HG02840 (cell line): ENCODE data around the gene TAS1R1.

Source experiments
- ATAC-seq: cut with Tn5 transposase; IDR thresholded peaks from one replicate; pipeline ENCODE4 v1.9.1; 2021; ENCODE audit warnings: mild to moderate bottlenecking, moderate library complexity, moderate number of reproducible peaks; ENCODE audit not compliant: unreplicated experiment, low FRiP score

Gene TAS1R1

DNA sequence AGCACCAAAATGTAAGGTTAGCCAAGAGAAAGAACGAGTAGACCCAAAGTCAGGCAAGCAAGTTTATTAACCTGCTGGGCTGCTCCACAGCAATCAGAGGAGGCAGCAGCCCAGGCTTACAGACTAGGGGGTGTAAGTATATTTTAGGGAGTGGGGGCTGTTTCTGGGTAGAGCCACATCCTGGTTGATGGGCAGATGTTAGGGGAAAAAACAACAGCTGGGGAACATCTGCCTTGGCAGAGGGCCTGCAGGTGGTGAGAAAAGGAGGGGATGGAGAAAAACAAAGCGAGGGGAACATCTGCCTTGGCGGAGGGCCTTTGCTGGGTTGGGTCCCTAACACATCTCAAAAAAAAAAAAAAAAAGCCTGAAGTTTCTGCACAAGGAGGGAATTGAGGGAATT lies 15.0 kb downstream of the TAS1R1 start:
- ATAC-seq: no peak

DNA sequence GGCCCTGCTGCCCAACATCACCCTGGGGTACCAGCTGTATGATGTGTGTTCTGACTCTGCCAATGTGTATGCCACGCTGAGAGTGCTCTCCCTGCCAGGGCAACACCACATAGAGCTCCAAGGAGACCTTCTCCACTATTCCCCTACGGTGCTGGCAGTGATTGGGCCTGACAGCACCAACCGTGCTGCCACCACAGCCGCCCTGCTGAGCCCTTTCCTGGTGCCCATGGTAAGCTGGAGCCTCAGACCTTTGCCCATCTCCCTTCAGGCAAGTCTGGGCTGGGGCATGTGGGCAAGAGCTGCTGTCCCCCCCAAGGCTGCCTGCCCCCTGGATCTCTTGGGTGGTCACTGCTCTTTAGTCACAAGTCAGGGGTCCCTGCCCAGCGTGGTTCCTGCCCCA lies 15.9 kb downstream of the TAS1R1 start:
- no peak for ATAC-seq

DNA sequence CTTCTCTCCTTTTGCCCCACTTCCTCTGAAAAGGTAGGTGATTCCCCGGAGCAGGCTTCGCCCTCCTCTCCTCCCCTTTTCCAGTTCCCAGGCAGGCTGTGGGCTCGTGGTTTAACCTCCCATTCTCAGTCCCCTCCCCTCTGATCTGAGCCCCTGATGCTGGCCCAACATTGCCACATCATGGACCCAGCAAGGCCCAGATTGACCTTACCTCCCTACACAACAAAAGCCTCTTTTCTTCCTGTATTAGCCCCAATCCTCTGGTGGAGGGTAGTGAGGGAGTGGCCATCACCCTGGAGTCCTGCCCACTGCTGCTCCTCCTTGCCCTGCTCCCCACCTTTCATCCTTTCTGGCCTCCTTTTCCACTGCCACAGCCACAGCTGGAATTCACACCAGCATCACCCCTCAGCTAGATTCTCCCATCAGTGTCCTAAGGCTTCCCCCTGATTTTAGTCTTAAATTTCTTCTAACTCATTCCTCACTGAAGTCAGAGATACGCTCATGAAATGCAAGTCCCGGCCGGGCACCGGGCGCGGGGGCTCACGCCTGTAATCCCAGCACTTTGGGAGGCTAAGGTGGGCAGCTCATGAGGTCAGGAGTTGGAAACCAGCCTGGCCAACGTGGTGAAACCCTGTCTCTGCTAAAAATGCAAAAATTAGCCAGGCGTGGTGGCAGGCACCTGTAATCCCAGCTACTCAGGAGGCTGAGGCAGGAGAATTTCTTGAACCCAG lies 17.7 kb downstream of the TAS1R1 start:
- no peak for ATAC-seq

DNA sequence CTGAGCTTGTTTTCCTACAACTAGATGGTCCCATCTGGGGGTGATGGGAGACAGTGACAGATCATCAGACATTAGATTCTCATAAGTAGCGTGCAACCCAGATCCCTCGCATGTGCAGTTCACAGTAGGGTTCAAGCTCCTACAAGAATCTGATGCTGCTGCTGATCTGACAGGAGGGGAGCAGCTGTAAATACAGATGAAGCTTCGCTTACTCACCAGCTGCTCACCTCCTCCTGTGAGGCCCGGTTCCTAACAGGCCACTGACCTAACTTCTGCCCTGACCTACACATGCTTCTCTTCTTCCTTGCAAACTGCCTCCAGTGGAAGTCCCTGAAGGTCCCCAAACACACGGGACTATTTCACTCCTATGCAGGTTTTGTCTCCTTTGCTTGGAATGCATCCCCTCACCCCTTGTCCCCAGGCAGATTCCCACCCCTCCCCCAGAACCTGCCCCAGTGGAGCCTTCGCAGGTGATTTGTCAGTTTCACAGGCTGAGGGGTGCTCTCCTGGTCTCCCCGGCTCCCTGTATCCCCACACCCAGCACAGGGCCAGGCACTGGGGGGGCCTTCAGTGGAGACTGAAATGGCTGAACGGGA lies 19.0 kb downstream of the TAS1R1 start:
- ATAC-seq: no peak

DNA sequence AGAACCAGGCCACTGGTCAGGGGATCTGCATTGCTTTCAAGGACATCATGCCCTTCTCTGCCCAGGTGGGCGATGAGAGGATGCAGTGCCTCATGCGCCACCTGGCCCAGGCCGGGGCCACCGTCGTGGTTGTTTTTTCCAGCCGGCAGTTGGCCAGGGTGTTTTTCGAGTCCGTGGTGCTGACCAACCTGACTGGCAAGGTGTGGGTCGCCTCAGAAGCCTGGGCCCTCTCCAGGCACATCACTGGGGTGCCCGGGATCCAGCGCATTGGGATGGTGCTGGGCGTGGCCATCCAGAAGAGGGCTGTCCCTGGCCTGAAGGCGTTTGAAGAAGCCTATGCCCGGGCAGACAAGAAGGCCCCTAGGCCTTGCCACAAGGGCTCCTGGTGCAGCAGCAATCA lies 19.7 kb downstream of the TAS1R1 start:
- no peak for ATAC-seq

DNA sequence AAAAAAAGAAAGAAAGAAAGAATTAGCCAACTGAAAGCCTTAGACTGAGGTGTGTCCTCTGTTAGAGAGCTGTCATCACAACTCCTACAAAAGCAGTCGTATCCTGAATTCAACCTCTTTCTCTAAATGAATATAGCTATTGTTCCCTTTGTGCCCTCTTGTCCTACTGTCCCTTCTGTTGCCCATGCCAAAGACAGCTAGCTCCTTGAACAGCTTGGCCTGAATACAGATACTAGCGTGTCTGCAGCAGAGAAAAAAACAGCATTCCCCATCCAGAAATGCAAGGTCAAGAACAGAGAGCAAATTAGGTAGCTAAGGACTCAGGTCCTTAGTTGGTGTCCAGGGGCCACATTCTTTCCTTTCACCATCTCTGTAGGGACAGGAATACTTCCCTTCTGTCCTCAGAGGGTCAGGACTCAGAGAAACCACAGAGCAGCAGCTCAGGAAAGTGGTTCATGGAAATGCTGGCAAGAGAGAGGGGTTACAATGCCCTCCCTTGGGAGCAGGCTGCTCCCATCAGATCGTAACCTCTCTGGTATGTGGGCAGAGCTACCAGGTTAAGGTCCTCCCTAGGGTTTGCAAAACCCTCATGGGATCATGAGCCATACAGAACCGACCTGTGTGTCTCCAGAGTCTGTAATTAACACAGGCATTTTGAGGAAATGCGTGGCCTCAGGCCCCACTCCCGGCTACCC lies 22.9 kb downstream of the TAS1R1 start:
- ATAC-seq: no peak

DNA sequence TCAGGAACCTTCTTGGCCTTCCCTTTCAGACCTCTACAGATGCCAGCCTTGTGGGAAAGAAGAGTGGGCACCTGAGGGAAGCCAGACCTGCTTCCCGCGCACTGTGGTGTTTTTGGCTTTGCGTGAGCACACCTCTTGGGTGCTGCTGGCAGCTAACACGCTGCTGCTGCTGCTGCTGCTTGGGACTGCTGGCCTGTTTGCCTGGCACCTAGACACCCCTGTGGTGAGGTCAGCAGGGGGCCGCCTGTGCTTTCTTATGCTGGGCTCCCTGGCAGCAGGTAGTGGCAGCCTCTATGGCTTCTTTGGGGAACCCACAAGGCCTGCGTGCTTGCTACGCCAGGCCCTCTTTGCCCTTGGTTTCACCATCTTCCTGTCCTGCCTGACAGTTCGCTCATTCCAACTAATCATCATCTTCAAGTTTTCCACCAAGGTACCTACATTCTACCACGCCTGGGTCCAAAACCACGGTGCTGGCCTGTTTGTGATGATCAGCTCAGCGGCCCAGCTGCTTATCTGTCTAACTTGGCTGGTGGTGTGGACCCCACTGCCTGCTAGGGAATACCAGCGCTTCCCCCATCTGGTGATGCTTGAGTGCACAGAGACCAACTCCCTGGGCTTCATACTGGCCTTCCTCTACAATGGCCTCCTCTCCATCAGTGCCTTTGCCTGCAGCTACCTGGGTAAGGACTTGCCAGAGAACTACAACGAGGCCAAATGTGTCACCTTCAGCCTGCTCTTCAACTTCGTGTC lies 23.7 kb downstream of the TAS1R1 start:
- ATAC-seq: no peak

DNA sequence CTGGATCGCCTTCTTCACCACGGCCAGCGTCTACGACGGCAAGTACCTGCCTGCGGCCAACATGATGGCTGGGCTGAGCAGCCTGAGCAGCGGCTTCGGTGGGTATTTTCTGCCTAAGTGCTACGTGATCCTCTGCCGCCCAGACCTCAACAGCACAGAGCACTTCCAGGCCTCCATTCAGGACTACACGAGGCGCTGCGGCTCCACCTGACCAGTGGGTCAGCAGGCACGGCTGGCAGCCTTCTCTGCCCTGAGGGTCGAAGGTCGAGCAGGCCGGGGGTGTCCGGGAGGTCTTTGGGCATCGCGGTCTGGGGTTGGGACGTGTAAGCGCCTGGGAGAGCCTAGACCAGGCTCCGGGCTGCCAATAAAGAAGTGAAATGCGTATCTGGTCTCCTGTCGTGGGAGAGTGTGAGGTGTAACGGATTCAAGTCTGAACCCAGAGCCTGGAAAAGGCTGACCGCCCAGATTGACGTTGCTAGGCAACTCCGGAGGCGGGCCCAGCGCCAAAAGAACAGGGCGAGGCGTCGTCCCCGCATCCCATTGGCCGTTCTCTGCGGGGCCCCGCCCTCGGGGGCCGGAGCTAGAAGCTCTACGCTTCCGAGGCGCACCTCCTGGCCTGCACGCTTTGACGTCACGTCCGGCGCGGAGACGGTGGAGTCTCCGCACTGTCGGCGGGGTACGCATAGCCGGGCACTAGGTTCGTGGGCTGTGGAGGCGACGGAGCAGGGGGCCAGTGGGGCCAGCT lies 24.4 kb downstream of the TAS1R1 start, which contains the start of gene ZBTB48:
ZBTB48 (plus strand) TSS at position 621 of the 745 bp plus-strand sequence. CDS start 616 bp downstream, outside the sequence.
- ATAC-seq: peak; percentile 96

DNA sequence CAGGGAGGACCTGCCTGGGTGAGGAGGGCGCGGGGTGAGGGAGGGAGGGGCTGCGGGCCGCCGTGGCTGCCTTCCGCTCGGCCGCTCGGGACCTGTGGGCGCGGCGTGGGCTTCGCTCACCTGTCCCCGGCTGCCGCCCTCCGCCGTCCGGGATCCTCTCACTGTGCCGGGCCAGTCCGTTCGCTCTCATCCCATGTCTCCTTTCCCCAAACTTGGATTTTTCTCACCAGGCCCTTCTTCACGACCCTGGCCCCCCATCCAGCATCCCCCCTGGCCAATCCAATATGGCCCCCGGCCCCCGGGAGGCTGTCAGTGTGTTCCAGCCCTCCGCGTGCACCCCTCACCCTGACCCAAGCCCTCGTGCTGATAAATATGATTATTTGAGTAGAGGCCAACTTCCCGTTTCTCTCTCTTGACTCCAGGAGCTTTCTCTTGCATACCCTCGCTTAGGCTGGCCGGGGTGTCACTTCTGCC lies 25.0 kb downstream of the TAS1R1 start:
- ATAC-seq: no peak

DNA sequence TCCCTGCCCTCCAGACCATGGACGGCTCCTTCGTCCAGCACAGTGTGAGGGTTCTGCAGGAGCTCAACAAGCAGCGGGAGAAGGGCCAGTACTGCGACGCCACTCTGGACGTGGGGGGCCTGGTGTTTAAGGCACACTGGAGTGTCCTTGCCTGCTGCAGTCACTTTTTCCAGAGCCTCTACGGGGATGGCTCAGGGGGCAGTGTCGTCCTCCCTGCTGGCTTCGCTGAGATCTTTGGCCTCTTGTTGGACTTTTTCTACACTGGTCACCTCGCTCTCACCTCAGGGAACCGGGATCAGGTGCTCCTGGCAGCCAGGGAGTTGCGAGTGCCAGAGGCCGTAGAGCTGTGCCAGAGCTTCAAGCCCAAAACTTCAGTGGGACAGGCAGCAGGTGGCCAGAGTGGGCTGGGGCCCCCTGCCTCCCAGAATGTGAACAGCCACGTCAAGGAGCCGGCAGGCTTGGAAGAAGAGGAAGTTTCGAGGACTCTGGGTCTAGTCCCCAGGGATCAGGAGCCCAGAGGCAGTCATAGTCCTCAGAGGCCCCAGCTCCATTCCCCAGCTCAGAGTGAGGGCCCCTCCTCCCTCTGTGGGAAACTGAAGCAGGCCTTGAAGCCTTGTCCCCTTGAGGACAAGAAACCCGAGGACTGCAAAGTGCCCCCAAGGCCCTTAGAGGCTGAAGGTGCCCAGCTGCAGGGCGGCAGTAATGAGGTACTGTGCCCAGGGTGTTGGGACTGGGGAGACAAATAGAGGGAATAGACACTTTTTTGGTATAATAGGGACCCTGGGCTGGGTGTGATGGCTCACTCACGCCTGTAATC lies 25.7 kb downstream of the TAS1R1 start:
- ATAC-seq: no peak

DNA sequence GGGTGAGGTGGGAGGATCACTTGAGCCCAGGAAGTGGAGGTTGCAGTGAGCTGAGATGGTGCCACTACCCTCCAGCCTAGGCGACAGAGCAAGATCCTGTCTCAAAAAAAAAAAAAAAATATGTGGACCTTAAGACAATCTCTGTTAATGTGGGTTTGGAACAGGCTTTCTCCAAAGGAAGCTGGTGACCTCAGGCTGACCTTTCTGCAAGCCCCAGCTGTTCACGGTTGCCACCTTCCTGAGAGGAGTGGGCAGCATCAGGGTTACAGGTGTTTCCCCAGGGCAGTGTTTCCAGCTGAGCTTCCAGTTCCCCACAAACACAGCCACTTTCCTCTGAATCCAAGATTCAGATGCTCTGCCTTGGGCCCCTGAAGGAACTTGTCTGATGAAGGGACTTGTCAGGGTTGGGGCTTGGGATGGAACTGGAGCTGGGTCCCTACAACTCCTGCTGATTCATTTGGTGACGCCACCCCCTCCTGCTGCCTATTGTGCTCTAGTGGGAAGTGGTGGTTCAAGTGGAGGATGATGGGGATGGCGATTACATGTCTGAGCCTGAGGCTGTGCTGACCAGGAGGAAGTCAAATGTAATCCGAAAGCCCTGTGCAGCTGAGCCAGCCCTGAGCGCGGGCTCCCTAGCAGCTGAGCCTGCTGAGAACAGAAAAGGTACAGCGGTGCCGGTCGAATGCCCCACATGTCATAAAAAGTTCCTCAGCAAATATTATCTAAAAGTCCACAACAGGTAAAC lies 26.6 kb downstream of the TAS1R1 start:
- ATAC-seq: no peak

DNA sequence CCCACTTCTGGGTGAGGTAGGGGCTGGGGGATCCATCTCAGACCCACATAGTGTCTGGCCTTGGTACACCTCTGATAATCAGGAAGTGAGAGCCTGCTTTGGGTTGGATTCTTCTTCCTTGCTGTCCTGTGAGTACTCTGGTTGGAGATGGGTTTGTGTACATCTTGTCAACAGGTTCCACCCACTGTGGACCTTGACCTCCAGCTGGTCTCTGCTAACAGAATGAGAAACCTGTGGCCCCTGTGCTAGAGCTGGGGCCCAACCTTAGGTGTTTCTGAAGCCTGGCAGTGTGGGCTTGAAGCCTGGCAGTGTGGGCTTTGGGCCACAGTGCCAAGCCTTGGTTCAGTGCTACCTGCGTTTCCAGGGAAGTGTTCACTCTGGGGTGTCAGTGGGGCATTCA lies 27.3 kb downstream of the TAS1R1 start:
- ATAC-seq: no peak

DNA sequence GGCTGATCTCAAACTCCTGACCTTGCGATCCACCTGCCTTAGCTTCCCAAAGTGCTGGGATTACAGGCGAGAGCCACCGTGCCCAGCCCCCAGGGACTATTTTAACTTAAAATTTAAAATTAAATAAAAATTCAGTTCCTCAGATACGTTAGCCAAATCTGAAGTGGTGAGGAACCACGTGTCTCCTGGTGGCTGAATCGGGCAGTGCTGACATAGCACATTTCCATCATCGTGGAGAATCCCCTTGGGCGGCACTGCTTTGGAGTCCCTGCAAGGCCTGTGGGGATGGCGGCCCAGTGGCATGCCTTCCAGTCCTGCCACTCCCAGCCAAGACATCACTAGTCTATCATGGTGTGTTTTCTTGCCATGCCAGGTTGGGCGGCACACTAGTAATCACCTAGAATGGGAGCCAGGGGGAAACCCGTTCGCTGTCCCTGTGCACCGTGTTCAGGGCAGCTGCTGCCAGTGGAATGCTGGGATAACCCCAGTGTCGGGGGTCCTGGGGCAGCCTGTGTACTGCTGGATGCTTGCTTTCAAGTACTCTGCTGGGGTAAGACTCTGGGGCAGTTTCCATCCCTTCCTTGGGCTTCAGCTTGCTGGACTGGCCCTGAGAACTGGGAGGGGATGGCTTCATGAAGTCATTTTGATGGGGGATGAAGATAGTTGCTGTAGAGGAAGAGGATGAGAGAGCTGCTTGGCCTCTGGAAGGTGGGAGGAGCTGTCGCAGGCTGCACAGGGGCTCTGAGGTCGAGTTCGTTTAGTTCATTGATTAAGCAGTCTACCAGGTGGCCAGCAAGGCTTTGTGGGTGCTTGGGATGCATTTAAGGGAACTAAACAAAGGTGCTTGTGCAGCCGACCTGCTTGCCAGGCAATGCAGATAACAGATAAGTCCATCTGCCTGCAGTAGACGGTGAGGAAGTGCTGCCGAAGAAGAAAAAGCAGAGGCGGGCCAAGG lies 29.3 kb downstream of the TAS1R1 start:
- ATAC-seq: no peak

DNA sequence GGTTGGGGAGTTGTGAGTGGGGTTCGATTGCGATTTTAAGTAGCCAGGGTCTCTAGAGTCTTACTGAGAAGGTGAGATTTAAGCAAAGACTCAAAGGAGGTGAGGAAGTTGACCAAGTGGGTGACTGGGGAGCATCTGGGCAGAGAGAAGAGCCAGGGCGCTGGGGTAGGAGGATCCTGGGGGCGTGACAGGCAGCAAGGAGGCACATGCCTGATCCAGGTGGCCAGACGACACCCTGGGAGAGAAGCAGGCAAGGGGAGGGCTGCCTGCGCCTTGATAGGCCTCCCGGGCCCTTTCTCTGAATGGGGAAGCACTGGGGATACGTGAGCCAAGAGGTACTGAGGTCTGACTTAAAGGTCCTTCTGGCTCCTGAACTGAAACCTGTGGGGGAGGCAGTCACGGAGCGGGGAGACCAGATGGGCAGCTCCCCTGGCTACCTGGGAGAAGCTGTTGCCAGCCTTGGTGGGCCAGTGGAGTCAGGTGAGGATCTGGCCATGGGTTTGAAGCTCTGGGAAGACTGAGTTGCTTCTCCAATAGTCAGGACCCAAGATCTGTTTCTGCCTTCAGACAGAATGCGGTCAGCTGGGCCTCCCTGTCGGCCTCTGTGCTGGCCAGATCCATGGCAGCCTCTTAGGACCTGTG lies 30.1 kb downstream of the TAS1R1 start:
- no peak for ATAC-seq

DNA sequence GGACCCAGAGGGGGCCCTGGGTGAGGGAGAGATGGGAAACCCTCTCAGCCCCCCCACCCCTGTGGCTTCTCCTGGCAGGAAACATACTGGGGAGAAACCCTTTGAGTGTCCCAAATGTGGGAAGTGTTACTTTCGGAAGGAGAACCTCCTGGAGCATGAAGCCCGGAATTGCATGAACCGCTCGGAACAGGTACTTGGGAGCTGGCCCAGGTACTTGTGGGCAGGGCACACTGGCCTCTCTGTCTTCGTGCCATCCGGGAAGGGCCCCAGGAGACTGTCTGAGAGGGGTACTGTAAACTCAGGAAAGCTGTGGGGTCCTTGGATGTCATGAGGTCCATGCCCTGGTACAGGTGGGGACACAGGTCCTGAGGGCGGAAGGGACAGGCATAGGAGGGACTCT lies 30.7 kb downstream of the TAS1R1 start:
- ATAC-seq: no peak

DNA sequence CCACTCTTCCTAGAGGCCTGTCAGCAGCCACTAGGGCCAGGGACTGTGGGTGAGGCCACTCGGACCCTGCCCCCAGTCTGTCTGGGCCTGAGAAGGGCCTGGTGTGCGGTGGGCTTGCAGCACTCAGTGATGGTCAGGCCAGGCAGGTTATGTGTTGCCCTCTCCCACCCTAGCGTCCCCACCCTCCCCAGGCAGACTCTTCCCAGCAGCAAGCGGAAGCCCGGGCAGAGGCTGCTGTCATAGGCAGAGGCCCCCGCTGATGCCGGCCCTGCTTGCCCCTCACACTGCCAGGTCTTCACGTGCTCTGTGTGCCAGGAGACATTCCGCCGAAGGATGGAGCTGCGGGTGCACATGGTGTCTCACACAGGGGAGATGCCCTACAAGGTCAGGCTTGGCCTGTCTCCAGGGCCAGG lies 31.3 kb downstream of the TAS1R1 start:
- ATAC-seq: no peak
